Activated CD8-positive, alpha-beta T cell treated with anti-CD3 and anti-CD28 coated beads, Interleukin-2, amount 10 ng/mL, durations not matched to agents 7 days and 5 days (primary cell): ENCODE results near the gene PRMT6. TPM values are rescaled to one million over a fixed set of nuclear protein-coding genes. Genes with fewer than 3 reads are reported as not detected.
"Not testable (repeated sequence)": the region's sequence is repeated elsewhere in the genome, so short reads cannot be mapped to it uniquely, and the experiment has no call there.

Experiments
- ATAC-seq: fragments of 150-1000 bp; cut with Tn5 transposase; one replicate; pipeline ENCODE4 v1.10.0; 2021; ENCODE audit warnings: moderate library complexity
- CTCF ChIA-PET: fragments of 350-600 bp; sonication (Branson Sonifier 250); formaldehyde crosslinking; loops from one replicate; lab custom pipeline; 2021; ENCODE audit warnings: antibody characterized with exemption; lab: Charles Lee
- POLR2A ChIA-PET: fragments of 350-600 bp; sonication (Branson Sonifier 250); formaldehyde crosslinking; loops from one replicate; lab custom pipeline; 2021; ENCODE audit warnings: antibody characterized with exemption; lab: Charles Lee
- DNase-seq: peaks from one replicate; pipeline ENCODE4 v3.0.0-alpha.2; 2020
- H3K27ac Mint-ChIP-seq: one replicate; pipeline ENCODE4 v1.8.0; 2021; ENCODE audit warnings: mild to moderate bottlenecking, mixed read lengths
- H3K27me3 Mint-ChIP-seq: one replicate; pipeline ENCODE4 v1.8.0; 2021; ENCODE audit warnings: low read depth, mixed read lengths
- H3K36me3 Mint-ChIP-seq: one replicate; pipeline ENCODE4 v1.8.0; 2021; ENCODE audit warnings: low read depth, mixed read lengths
- H3K4me1 Mint-ChIP-seq: one replicate; pipeline ENCODE4 v1.8.0; 2021; ENCODE audit warnings: low read depth, mixed read lengths
- H3K4me3 Mint-ChIP-seq: one replicate; pipeline ENCODE4 v1.8.0; 2021; ENCODE audit warnings: mild to moderate bottlenecking, mixed read lengths
- H3K9me3 Mint-ChIP-seq: one replicate; pipeline ENCODE4 v1.8.0; 2022; ENCODE audit warnings: mixed read lengths; ENCODE audit not compliant: insufficient read depth
- total RNA-seq, 2 experiments: library from RNA; stranded (reverse); gene quantifications; one replicate each; pipeline ENCODE4 v1.2.3, GENCODE V29; 2021

Gene PRMT6
- 10 to 100 TPM; 17.5 to 19.2 TPM for total RNA-seq

DNA sequence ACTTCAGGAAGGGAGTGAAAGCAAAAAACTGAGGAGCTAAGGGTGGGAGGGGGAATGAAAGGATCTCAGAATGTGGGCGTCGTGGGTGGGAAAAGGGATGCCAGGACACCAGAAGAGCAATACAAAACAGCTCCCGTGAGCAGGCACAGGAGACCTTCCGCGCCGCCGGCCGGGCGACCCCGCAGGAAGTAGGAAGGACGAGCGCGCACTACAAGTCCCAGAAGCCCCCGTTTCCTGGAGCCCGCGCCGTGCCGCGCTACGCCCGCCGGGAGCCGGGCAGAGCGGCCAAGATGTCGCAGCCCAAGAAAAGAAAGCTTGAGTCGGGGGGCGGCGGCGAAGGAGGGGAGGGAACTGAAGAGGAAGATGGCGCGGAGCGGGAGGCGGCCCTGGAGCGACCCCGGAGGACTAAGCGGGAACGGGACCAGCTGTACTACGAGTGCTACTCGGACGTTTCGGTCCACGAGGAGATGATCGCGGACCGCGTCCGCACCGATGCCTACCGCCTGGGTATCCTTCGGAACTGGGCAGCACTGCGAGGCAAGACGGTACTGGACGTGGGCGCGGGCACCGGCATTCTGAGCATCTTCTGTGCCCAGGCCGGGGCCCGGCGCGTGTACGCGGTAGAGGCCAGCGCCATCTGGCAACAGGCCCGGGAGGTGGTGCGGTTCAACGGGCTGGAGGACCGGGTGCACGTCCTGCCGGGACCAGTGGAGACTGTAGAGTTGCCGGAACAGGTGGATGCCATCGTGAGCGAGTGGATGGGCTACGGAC lies at the start of gene PRMT6:
PRMT6 (plus strand) TSS at position 249 of the 771 bp plus-strand sequence; CDS start at position 291, 42 bp downstream.
- POLR2A ChIA-PET, result interaction anchor here (0.6 to 1.3 kb wide), 5 partner anchors 8 to 468 kb away, joined by 3 to 6 read pairs (median 3); no protein-coding TSS in a partner anchor
- H3K4me3 Mint-ChIP-seq, result peak within 1 kb of the TSS; percentile 93
- H3K9me3 Mint-ChIP-seq, result peaks cover 4% of the 10 kb centered on the region

DNA sequence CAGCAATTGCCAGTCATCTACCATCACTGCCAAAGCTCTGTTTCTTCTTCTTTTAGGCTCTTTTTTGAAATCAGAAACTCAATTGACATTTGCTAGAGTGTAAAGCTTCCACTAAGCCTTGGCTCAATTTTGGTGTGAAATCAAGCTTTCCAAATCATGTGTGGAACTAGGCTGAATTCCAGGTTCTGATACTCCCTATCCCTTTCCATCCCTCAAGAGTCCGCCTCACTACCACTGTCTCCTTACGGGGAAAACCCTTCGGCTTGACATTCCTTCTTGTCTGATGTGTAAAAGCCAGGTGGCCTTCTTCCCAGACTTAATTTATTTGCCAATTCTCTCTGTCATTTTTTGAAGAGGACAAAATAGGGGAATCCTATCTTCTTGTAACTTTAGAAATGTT lies 47.2 kb upstream of the PRMT6 start:
- POLR2A ChIA-PET, result no interaction called here
- no peak for ATAC-seq

More for the DNA sequence above, at the start of gene PRMT6:
- peak; percentile 86 for DNase-seq
- H3K27me3 Mint-ChIP-seq, result no peaks in the 10 kb centered on the region
- CTCF ChIA-PET, result interaction anchor here (1.2 to 1.4 kb wide), 2 partner anchors 69 to 86 kb away, joined by 3 read pairs; no protein-coding TSS in a partner anchor
- H3K36me3 Mint-ChIP-seq, result peaks cover 27% of the 10 kb centered on the region
- peak within 1 kb of the TSS; percentile 94 for H3K27ac Mint-ChIP-seq
- peak; percentile 96 for ATAC-seq
- peaks cover 26% of the 10 kb centered on the region for H3K4me1 Mint-ChIP-seq

DNA sequence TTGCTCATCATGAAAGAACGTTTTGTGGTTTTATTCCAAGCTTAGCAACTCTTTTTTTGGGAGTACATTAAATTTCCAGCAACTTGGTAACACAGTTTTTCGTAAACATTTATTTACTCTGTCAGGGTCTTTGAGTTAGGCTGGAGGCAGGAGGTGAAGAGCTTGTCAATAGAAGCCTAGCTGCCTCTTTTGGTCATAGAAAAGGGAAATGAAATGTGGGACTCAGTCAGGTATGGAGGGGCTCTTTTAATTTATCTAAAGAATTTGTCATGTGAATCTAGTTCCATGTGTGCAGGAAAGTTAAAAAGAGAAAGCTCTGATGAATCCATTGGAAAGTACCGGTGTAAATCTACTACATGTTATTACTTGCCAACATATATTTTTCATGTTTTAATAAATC lies 45.9 kb upstream of the PRMT6 start:
- ChIA-PET POLR2A (no interaction called here), CTCF (no interaction called here)
- H3K27ac Mint-ChIP-seq, result no peak overlapping the region
- H3K4me1 Mint-ChIP-seq, result no peaks in the 10 kb centered on the region
- ATAC-seq (no peak), DNase-seq (no peak)
- H3K27me3 Mint-ChIP-seq, result no peaks in the 10 kb centered on the region
- H3K36me3 Mint-ChIP-seq, result no peaks in the 10 kb centered on the region
- H3K9me3 Mint-ChIP-seq, result no peaks in the 10 kb centered on the region
- H3K4me3 Mint-ChIP-seq, result no peak overlapping the region

More for the DNA sequence above, 47.2 kb upstream of the PRMT6 start:
- no peaks in the 10 kb centered on the region for H3K36me3 Mint-ChIP-seq
- no peak overlapping the region for H3K4me3 Mint-ChIP-seq
- no peaks in the 10 kb centered on the region for H3K27me3 Mint-ChIP-seq
- no peaks in the 10 kb centered on the region for H3K4me1 Mint-ChIP-seq
- CTCF ChIA-PET, result no interaction called here
- H3K9me3 Mint-ChIP-seq, result no peaks in the 10 kb centered on the region
- no peak for DNase-seq
- H3K27ac Mint-ChIP-seq, result no peak overlapping the region

DNA sequence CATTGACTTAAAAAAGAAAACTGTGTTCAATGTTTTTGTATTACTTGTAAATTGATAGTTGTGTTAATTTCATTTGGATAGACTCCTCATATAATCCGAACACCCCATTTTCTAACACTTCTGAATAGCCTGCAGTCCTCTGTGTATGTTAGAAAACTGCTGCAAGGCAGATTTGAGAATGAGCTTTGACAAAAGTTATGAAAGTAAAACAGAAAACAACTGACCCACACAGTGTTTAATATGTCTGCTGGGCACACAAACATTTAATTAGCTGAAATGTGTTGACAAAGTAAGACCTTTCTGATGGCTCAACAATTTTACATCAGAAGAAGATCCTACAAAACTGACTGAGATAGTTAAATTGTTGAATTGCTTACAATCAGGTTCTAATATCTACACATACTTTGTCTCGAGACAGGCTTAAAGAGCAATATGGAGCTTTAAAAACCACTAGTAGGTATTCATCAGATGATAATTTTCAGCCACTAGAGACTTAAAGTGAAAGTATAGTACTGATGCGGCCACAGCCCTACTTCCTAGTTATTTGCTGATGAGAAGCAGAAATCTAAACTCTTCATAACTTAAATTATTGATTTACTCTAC lies 40.0 kb upstream of the PRMT6 start:
- POLR2A ChIA-PET, result no interaction called here
- no peak overlapping the region for H3K4me3 Mint-ChIP-seq
- H3K27me3 Mint-ChIP-seq, result no peaks in the 10 kb centered on the region
- no peaks in the 10 kb centered on the region for H3K36me3 Mint-ChIP-seq
- DNase-seq (no peak), ATAC-seq (no peak)
- no peak overlapping the region for H3K27ac Mint-ChIP-seq
- no peaks in the 10 kb centered on the region for H3K9me3 Mint-ChIP-seq
- no peaks in the 10 kb centered on the region for H3K4me1 Mint-ChIP-seq
- CTCF ChIA-PET, result no interaction called here

DNA sequence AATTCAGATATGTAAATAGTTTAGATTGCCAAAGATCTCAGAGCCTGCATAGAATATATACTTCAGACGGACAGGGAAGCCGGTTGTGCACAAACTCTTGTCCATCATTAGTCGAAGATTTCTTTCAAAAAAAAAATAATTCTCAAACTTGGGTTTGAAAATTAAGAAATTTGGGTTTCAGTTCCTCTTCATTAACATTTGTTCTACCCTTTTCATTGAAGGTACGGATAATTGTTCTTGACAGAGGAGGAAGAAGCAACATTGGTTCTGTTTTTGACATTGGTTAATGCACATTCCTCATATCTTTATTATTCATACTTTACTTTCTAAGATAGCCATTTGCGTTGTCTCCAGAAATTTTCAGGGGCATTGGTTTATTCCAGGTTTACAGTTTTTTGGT lies 38.0 kb upstream of the PRMT6 start:
- DNase-seq, result no peak
- Mint-ChIP-seq H3K4me1 (no peaks in the 10 kb centered on the region), H3K27ac (no peak overlapping the region), H3K36me3 (no peaks in the 10 kb centered on the region), H3K9me3 (no peaks in the 10 kb centered on the region), H3K27me3 (no peaks in the 10 kb centered on the region), H3K4me3 (no peak overlapping the region)
- ATAC-seq, result no peak
- POLR2A ChIA-PET, result no interaction called here
- CTCF ChIA-PET, result no interaction called here

DNA sequence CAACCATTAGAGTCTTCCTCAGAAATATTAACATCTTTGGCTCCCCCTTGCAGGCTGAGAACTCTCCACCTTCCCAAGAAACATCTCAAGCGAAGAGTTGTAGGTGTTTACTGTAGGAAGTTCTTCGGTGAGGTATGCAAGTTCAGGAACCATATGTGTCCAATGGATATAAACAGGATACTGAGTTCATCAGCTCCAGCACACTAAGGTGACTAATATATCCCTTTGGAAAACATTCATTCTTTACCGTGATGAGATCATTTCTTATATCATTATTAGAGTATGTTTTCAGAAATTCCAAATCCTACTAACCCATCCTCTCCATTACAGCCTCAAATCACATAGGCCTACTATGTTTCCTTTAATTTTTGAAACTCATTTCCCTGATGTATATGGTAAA lies 37.3 kb upstream of the PRMT6 start:
- H3K27ac Mint-ChIP-seq, result no peak overlapping the region
- DNase-seq, result no peak
- no peak for ATAC-seq
- POLR2A ChIA-PET, result no interaction called here
- H3K27me3 Mint-ChIP-seq, result no peaks in the 10 kb centered on the region
- CTCF ChIA-PET, result no interaction called here
- H3K36me3 Mint-ChIP-seq, result no peaks in the 10 kb centered on the region
- H3K9me3 Mint-ChIP-seq, result no peaks in the 10 kb centered on the region
- H3K4me1 Mint-ChIP-seq, result no peaks in the 10 kb centered on the region
- H3K4me3 Mint-ChIP-seq, result no peak overlapping the region

DNA sequence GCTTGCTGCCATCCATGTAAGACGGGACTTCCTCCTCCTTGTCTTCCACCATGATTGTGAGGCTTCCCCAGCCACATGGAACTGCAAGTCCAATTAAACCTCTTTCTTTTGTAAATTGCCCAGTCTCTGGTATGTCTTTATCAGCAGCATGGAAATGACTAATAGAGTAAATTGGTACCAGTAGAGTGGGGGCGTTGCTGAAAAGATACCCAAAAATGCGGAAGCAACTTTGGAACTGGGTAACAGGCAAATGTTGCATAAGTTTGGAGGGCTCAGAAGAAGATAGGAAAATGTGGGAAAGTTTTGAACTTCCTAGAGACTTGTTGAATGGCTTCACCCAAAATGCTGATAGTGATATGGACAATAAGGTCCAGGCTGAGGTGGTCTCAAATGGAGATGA lies 17.6 kb upstream of the PRMT6 start:
- H3K9me3 Mint-ChIP-seq, H3K4me3 Mint-ChIP-seq, H3K4me1 Mint-ChIP-seq, POLR2A ChIA-PET, H3K27ac Mint-ChIP-seq, H3K27me3 Mint-ChIP-seq, DNase-seq, ATAC-seq, H3K36me3 Mint-ChIP-seq, CTCF ChIA-PET: not testable (repeated sequence)

DNA sequence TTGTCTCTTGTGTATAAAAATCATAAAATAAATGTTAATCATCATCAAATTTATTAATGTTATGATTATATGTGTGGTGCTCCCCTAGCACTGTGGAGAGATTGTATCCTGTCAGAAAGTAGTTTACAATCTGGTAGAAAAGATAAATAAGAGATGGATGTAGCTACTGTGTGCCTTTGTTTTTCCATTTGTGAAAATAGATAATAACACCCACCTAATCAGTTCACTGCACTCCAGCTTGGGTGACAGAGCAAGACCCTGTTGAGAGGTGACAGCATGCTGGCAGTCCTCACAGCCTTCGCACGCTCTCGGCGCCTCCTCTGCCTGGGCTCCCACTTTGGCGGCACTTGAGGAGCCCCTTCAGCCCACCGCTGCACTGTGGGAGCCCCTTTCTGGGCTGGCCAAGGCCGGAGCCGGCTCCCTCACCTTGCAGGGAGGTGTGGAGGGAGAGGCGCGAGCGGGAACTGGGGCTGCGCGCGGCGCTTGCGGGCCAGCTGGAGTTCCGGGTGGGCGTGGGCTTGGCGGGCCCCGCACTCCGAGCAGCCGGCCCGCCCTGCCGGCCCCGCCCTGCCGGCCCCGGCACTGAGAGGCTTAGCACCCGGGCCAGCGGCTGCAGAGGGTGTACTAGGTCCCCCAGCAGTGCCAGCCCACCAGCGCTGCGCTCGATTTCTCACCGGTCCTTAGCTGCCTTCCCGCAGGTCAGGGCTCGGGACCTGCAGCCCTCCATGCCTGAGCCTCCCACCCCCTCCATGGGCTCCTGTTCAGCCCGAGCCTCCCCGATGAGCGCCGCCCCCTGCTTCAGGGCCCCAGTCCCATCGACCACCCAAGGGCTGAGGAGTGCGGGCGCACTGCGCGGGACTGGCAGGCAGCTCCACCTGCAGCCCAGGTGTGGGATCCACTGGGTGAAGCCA lies 11.9 kb upstream of the PRMT6 start:
- H3K9me3 Mint-ChIP-seq, H3K27ac Mint-ChIP-seq, CTCF ChIA-PET, ATAC-seq, H3K36me3 Mint-ChIP-seq, H3K4me3 Mint-ChIP-seq, H3K27me3 Mint-ChIP-seq, DNase-seq, H3K4me1 Mint-ChIP-seq: not testable (repeated sequence)
- POLR2A ChIA-PET, result interaction anchor here (1.1 kb wide), 1 partner anchor 12 kb away, joined by 6 read pairs; the partner anchor contains the start of gene PRMT6

DNA sequence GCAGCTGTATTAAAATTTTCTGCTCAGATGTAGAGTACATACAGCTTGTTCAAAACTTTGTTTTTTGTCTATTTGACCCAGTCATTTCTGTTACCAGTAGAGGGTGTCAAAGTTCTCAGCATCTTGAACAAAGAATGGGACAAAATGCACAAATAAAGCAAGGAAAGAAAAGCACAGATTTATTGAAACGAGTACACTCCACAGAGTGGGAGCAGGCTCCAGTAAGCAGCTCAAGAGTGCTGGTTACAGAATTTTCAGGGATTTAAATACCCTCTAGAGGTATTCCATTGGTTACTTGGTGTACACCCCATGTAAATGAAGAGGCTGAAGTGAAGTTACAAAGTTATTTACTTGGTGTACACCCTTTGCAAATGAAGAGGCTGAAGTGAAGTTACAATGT lies 8.9 kb upstream of the PRMT6 start:
- Mint-ChIP-seq H3K4me3 (no peak overlapping the region), H3K4me1 (no peaks in the 10 kb centered on the region), H3K9me3 (no peaks in the 10 kb centered on the region), H3K27me3 (peaks cover 8% of the 10 kb centered on the region), H3K27ac (no peak overlapping the region), H3K36me3 (no peaks in the 10 kb centered on the region)
- POLR2A ChIA-PET, result no interaction called here
- CTCF ChIA-PET, result interaction anchor here (0.8 kb wide), 1 partner anchor 15 kb away, joined by 3 read pairs; no protein-coding TSS in a partner anchor
- DNase-seq (no peak), ATAC-seq (no peak)

DNA sequence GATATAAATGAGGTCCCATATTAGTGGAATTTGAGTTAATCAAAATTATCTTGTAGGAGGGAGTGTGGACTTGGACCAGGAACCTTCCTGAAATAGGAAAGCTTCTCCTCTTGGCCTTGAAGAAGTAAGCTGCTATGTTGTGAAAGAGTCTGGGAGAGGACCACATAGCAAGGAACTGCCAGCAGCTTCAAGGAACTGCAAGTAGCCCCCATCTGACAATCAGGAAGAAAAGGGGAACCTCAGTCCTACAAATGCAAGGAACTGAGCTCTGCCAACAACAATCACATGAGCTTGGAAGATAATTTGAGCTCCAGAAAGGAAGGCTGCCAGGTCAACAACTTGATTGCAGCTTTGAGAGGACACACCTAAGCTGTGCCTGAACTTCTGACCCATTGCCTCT lies 8.2 kb upstream of the PRMT6 start:
- no peak for DNase-seq
- POLR2A ChIA-PET, result interaction anchor here (0.8 kb wide), 1 partner anchor 8 kb away, joined by 3 read pairs; the partner anchor contains the start of gene PRMT6
- H3K9me3 Mint-ChIP-seq, result no peaks in the 10 kb centered on the region
- H3K4me1 Mint-ChIP-seq, result no peaks in the 10 kb centered on the region
- CTCF ChIA-PET, result no interaction called here
- no peak for ATAC-seq
- no peak overlapping the region for H3K4me3 Mint-ChIP-seq
- H3K27me3 Mint-ChIP-seq, result peaks cover 6% of the 10 kb centered on the region
- no peak overlapping the region for H3K27ac Mint-ChIP-seq
- H3K36me3 Mint-ChIP-seq, result no peaks in the 10 kb centered on the region

DNA sequence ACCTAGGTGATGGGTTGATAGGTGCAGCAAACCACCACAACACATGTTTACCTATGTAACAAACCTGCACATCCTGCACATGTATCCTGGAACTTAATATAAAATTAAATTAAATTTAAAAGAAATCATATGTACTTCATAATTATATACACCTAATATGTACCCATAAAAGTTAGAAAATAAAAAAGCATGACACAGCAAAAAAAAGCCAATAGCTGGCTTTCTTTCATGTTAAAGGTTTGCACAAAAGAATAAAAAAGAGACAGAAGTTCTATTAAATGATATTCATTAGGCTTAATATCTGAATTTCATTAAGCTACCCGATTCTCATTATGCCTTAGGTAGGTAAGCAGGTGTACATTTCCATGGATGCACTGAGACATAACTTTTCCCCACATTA lies 5.2 kb upstream of the PRMT6 start:
- H3K27ac Mint-ChIP-seq, result no peak overlapping the region
- H3K4me3 Mint-ChIP-seq, result no peak overlapping the region
- POLR2A ChIA-PET, result no interaction called here
- CTCF ChIA-PET, result no interaction called here
- H3K9me3 Mint-ChIP-seq, result peaks cover 4% of the 10 kb centered on the region
- H3K27me3 Mint-ChIP-seq, result peaks cover 5% of the 10 kb centered on the region
- DNase-seq (no peak), ATAC-seq (no peak)
- peaks cover 3% of the 10 kb centered on the region for H3K4me1 Mint-ChIP-seq
- peaks cover 2% of the 10 kb centered on the region for H3K36me3 Mint-ChIP-seq
